GM12874 (cell line): ENCODE results near the gene AHNAK2.

ENCODE experiments used
- CTCF ChIP-seq: IDR thresholded peaks from 2 replicates; pipeline ENCODE4 v1.5.1; 2011; ENCODE audit warnings: low read depth, mild to moderate bottlenecking, control low read depth, low read length, moderate library complexity; ENCODE audit not compliant: insufficient read depth

AHNAK2 gene

GRCh38 chr14:105022276-105022670 lies 44.1 kb upstream of the AHNAK2 start:
- TF ChIP-seq CTCF = no peak

- TF ChIP-seq CTCF = peak; percentile 10; the same call in 1 of the 2 replicates
These were observed 43.6 kb upstream of the AHNAK2 start for GRCh38 chr14:105021656-105022275.

GRCh38 chr14:105020815-105021655 lies 42.9 kb upstream of the AHNAK2 start, which contains the start of gene CDCA4:
Gene CDCA4, minus strand, starts transcription at chr14:105021083. Its CDS starts 9,154 bp downstream, at chr14:105011929.
- no peak for TF ChIP-seq CTCF

- TF ChIP-seq CTCF = no peak
These were observed 42.0 kb upstream of the AHNAK2 start for GRCh38 chr14:105019861-105020814.

GRCh38 chr14:105018414-105018813 lies 40.2 kb upstream of the AHNAK2 start:
- TF ChIP-seq CTCF = no peak

- no peak for TF ChIP-seq CTCF
These were observed 37.7 kb upstream of the AHNAK2 start for GRCh38 chr14:105015905-105016304.

GRCh38 chr14:105015242-105015641 lies 37.1 kb upstream of the AHNAK2 start:
- TF ChIP-seq CTCF = no peak
